Neural cell (in vitro differentiated cells): ENCODE results near the gene GTF2A1. TPM values are rescaled to one million over a fixed set of nuclear protein-coding genes. Genes with fewer than 3 reads are reported as not detected.
"Not testable (repeated sequence)": the region's sequence is repeated elsewhere in the genome, so short reads cannot be mapped to it uniquely, and the experiment has no call there.

ENCODE experiments used
- H2AFZ ChIP-seq: fragments of 200-600, 300-800 bp; sonication (generic), shearing (Covaris generic); 2 replicates; pipeline ENCODE4 v1.6.0; 2014; ENCODE audit warnings: low read depth, mild to moderate bottlenecking, antibody characterized with exemption, low read length, moderate library complexity
- H3F3A ChIP-seq: fragments of 200-600 bp; shearing (Covaris generic); 2 replicates; pipeline ENCODE4 v1.6.1; 2016; ENCODE audit warnings: mild to moderate bottlenecking, moderate library complexity, mixed read lengths, antibody characterized with exemption, low read length; ENCODE audit not compliant: insufficient read depth, poor library complexity, severe bottlenecking
- H3K27ac ChIP-seq: fragments of 200-600, 300-800 bp; sonication (generic), shearing (Covaris generic); 2 replicates; pipeline ENCODE4 v1.5.1; 2014; ENCODE audit warnings: mild to moderate bottlenecking, low read length, moderate library complexity
- H3K27me3 ChIP-seq: fragments of 300-800, 200-600 bp; sonication (generic), shearing (Covaris generic); 2 replicates; pipeline ENCODE4 v1.6.0; 2014; ENCODE audit warnings: mild to moderate bottlenecking, low read depth, low read length, moderate library complexity; ENCODE audit not compliant: insufficient read depth
- H3K36me3 ChIP-seq: fragments of 300-800, 200-600 bp; sonication (generic), shearing (Covaris generic); 2 replicates; pipeline ENCODE4 v1.5.1; 2014; ENCODE audit warnings: mild to moderate bottlenecking, antibody characterized with exemption, low read length, moderate library complexity; ENCODE audit not compliant: insufficient read depth
- H3K4me2 ChIP-seq: fragments of 300-800, 200-600 bp; sonication (generic), shearing (Covaris generic); 2 replicates; pipeline ENCODE4 v1.6.0; 2014; ENCODE audit warnings: mild to moderate bottlenecking, low read length
- H3K4me3 ChIP-seq: fragments of 300-800, 200-600 bp; sonication (generic), shearing (Covaris generic); 2 replicates; pipeline ENCODE4 v1.5.1; 2014; ENCODE audit warnings: mild to moderate bottlenecking, low read length, moderate library complexity
- H3K79me2 ChIP-seq: fragments of 200-600 bp; shearing (Covaris generic); replicated peaks from 2 replicates; pipeline ENCODE4 v1.6.0; 2014; ENCODE audit warnings: mild to moderate bottlenecking, low read length, moderate library complexity; ENCODE audit not compliant: insufficient read depth
- H3K9ac ChIP-seq: fragments of 300-800, 200-600 bp; sonication (generic), shearing (Covaris generic); 2 replicates; pipeline ENCODE4 v1.6.1; 2016; ENCODE audit warnings: mild to moderate bottlenecking, low read length, mixed read lengths
- H3K9me2 ChIP-seq: fragments of 200-600 bp; shearing (Covaris generic); 2 replicates; pipeline ENCODE4 v1.6.1; 2016; ENCODE audit warnings: mild to moderate bottlenecking, low read length, mixed read lengths; ENCODE audit not compliant: insufficient read depth
- H3K9me3 ChIP-seq: fragments of 200-600, 300-800 bp; sonication (generic), shearing (Covaris generic); 2 replicates; pipeline ENCODE4 v1.6.1; 2016; ENCODE audit warnings: mild to moderate bottlenecking, mixed run types, low read length, moderate library complexity, mixed read lengths
- H4K20me1 ChIP-seq: fragments of 200-600 bp; shearing (Covaris generic); 2 replicates; pipeline ENCODE4 v1.6.1; 2016; ENCODE audit warnings: mild to moderate bottlenecking, mixed run types; ENCODE audit not compliant: insufficient read depth
- EP300 ChIP-seq: fragments of 450-650 bp; conservative IDR thresholded peaks from 2 replicates; pipeline ENCODE4 v1.6.1; 2014; ENCODE audit warnings: antibody characterized with exemption, mild to moderate bottlenecking, moderate library complexity; ENCODE audit not compliant: poor library complexity, severe bottlenecking
- EZH2 ChIP-seq: fragments of 200-600, 300-800 bp; shearing (Covaris generic), sonication (generic); IDR thresholded peaks from 2 replicates; pipeline ENCODE4 v1.6.1; 2014; ENCODE audit warnings: antibody characterized with exemption, low read length, borderline replicate concordance, mild to moderate bottlenecking; ENCODE audit not compliant: insufficient read depth, poor library complexity, severe bottlenecking
- MXI1 ChIP-seq: fragments of 450-650 bp; conservative IDR thresholded peaks from 2 replicates; pipeline ENCODE4 v1.6.1; 2014; ENCODE audit warnings: antibody characterized with exemption, mild to moderate bottlenecking; ENCODE audit not compliant: poor library complexity, severe bottlenecking
- POLR2AphosphoS5 ChIP-seq: IDR thresholded peaks from 2 replicates; pipeline ENCODE4 v1.6.1; 2012
- RAD21 ChIP-seq: fragments of 450-650 bp; conservative IDR thresholded peaks from 2 replicates; pipeline ENCODE4 v1.6.1; 2014; ENCODE audit warnings: antibody characterized with exemption, mild to moderate bottlenecking, moderate library complexity
- SMC3 ChIP-seq: fragments of 450-650 bp; conservative IDR thresholded peaks from 2 replicates; pipeline ENCODE4 v1.6.1; 2014; ENCODE audit warnings: antibody characterized with exemption, mild to moderate bottlenecking, moderate library complexity; ENCODE audit not compliant: poor library complexity
- TAF1 ChIP-seq: IDR thresholded peaks from 2 replicates; pipeline ENCODE4 v1.6.1; 2012; ENCODE audit warnings: low read depth
- polyA plus RNA-seq: library from polyadenylated mRNA; depleted of rRNA; stranded (reverse); fragments of >200 nt; gene quantifications from 2 replicates; pipeline ENCODE4 v1.2.3, GENCODE V29; 2014
- TF ChIP-seq, protein P1 (sequence below): fragments of 450-650 bp; IDR thresholded peaks from 2 replicates; pipeline ENCODE4 v1.5.1; 2014; ENCODE audit warnings: antibody characterized with exemption, mild to moderate bottlenecking, moderate library complexity; ENCODE audit not compliant: poor library complexity, severe bottlenecking
- TF ChIP-seq, protein P2 (sequence below): IDR thresholded peaks from 2 replicates; pipeline ENCODE4 v1.6.1; 2012; ENCODE audit warnings: borderline replicate concordance

Gene GTF2A1
- polyA plus RNA-seq, 1 donor from 2014 or later: 37.3 TPM

- no peaks in the 10 kb centered on the region for H3K9me3 ChIP-seq
- no peaks in the 10 kb centered on the region for H3K79me2 ChIP-seq
- TF ChIP-seq RAD21 (no peak), SMC3 (no peak), EZH2 (no peak), MXI1 (no peak), POLR2AphosphoS5 (no peak), EP300 (no peak), TAF1 (no peak)
- TF ChIP-seq, protein P1, sequence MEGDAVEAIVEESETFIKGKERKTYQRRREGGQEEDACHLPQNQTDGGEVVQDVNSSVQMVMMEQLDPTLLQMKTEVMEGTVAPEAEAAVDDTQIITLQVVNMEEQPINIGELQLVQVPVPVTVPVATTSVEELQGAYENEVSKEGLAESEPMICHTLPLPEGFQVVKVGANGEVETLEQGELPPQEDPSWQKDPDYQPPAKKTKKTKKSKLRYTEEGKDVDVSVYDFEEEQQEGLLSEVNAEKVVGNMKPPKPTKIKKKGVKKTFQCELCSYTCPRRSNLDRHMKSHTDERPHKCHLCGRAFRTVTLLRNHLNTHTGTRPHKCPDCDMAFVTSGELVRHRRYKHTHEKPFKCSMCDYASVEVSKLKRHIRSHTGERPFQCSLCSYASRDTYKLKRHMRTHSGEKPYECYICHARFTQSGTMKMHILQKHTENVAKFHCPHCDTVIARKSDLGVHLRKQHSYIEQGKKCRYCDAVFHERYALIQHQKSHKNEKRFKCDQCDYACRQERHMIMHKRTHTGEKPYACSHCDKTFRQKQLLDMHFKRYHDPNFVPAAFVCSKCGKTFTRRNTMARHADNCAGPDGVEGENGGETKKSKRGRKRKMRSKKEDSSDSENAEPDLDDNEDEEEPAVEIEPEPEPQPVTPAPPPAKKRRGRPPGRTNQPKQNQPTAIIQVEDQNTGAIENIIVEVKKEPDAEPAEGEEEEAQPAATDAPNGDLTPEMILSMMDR: no peak
- TF ChIP-seq, protein P2, sequence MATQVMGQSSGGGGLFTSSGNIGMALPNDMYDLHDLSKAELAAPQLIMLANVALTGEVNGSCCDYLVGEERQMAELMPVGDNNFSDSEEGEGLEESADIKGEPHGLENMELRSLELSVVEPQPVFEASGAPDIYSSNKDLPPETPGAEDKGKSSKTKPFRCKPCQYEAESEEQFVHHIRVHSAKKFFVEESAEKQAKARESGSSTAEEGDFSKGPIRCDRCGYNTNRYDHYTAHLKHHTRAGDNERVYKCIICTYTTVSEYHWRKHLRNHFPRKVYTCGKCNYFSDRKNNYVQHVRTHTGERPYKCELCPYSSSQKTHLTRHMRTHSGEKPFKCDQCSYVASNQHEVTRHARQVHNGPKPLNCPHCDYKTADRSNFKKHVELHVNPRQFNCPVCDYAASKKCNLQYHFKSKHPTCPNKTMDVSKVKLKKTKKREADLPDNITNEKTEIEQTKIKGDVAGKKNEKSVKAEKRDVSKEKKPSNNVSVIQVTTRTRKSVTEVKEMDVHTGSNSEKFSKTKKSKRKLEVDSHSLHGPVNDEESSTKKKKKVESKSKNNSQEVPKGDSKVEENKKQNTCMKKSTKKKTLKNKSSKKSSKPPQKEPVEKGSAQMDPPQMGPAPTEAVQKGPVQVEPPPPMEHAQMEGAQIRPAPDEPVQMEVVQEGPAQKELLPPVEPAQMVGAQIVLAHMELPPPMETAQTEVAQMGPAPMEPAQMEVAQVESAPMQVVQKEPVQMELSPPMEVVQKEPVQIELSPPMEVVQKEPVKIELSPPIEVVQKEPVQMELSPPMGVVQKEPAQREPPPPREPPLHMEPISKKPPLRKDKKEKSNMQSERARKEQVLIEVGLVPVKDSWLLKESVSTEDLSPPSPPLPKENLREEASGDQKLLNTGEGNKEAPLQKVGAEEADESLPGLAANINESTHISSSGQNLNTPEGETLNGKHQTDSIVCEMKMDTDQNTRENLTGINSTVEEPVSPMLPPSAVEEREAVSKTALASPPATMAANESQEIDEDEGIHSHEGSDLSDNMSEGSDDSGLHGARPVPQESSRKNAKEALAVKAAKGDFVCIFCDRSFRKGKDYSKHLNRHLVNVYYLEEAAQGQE: no peak
- H3K36me3 ChIP-seq: no peaks in the 10 kb centered on the region
- H2AFZ ChIP-seq: no peak overlapping the region
- H3K4me2 ChIP-seq: no peak overlapping the region
- no peak overlapping the region for H3K4me3 ChIP-seq
- no peaks in the 10 kb centered on the region for H3K27me3 ChIP-seq
- H3K9ac ChIP-seq: no peak overlapping the region
- H3F3A ChIP-seq: no peaks in the 10 kb centered on the region
- no peaks in the 10 kb centered on the region for H4K20me1 ChIP-seq
- H3K9me2 ChIP-seq: no peaks in the 10 kb centered on the region
- H3K27ac ChIP-seq: no peak overlapping the region
Observed at GRCh38 chr14:81246461-81247270, 25.9 kb upstream of the GTF2A1 start.

DNA sequence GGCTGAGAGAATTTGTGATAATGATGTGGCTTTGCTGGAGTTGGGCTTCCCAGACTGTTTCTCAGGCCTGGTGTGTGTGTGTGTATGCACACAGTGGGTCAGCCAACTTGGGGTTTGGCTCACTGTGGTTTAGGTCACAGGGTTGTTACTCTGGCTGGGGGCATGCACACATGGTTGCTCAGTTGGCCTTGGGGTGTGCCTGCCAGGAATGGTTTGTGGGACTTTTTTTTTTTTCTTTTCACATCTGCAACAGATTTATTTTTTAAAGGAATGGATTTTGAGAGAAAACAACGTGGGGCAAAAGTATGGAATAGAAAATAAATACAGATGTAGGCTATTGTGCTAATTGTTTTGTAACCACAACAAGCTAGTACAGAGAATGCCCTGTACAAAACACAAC lies 25.0 kb upstream of the GTF2A1 start:
- H3K4me3 ChIP-seq: no peak overlapping the region
- H3K9ac ChIP-seq: no peak overlapping the region
- no peak overlapping the region for H2AFZ ChIP-seq
- no peaks in the 10 kb centered on the region for H3K79me2 ChIP-seq
- no peaks in the 10 kb centered on the region for H3K9me2 ChIP-seq
- H4K20me1 ChIP-seq: no peaks in the 10 kb centered on the region
- no peaks in the 10 kb centered on the region for H3K36me3 ChIP-seq
- H3F3A ChIP-seq: no peaks in the 10 kb centered on the region
- H3K4me2 ChIP-seq: no peak overlapping the region
- H3K9me3 ChIP-seq: no peaks in the 10 kb centered on the region
- TF ChIP-seq, protein P2: no peak
- TF ChIP-seq, protein P1: no peak
- no peak for TF ChIP-seq EP300
- TF ChIP-seq EZH2: no peak
- TF ChIP-seq MXI1: no peak
- TF ChIP-seq RAD21: no peak
- no peak for TF ChIP-seq POLR2AphosphoS5
- no peak for TF ChIP-seq SMC3
- H3K27ac ChIP-seq: no peak overlapping the region
- H3K27me3 ChIP-seq: no peaks in the 10 kb centered on the region

GRCh38 chr14:81244431-81244830 lies 23.7 kb upstream of the GTF2A1 start:
- H3K9ac ChIP-seq, H4K20me1 ChIP-seq: not testable (repeated sequence)

More at GRCh38 chr14:81244431-81244830, 23.7 kb upstream of the GTF2A1 start:
- H3K27ac ChIP-seq, H3K9me2 ChIP-seq, H3K79me2 ChIP-seq, H3K27me3 ChIP-seq, H3K36me3 ChIP-seq, H3K4me2 ChIP-seq, H3K9me3 ChIP-seq, H3K4me3 ChIP-seq, H3F3A ChIP-seq, H2AFZ ChIP-seq: not testable (repeated sequence)
